HPDE6-E6E7 (cell line): ENCODE results near the gene RAB26.
"Not testable (repeated sequence)": the region's sequence is repeated elsewhere in the genome, so short reads cannot be mapped to it uniquely, and the experiment has no call there.

Experiments used
- DNase-seq: peaks from one replicate; pipeline ENCODE4 v3.0.0; 2011; ENCODE audit warnings: missing footprints; ENCODE audit errors: extremely low spot score

Gene RAB26, protein sequence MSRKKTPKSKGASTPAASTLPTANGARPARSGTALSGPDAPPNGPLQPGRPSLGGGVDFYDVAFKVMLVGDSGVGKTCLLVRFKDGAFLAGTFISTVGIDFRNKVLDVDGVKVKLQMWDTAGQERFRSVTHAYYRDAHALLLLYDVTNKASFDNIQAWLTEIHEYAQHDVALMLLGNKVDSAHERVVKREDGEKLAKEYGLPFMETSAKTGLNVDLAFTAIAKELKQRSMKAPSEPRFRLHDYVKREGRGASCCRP

DNA sequence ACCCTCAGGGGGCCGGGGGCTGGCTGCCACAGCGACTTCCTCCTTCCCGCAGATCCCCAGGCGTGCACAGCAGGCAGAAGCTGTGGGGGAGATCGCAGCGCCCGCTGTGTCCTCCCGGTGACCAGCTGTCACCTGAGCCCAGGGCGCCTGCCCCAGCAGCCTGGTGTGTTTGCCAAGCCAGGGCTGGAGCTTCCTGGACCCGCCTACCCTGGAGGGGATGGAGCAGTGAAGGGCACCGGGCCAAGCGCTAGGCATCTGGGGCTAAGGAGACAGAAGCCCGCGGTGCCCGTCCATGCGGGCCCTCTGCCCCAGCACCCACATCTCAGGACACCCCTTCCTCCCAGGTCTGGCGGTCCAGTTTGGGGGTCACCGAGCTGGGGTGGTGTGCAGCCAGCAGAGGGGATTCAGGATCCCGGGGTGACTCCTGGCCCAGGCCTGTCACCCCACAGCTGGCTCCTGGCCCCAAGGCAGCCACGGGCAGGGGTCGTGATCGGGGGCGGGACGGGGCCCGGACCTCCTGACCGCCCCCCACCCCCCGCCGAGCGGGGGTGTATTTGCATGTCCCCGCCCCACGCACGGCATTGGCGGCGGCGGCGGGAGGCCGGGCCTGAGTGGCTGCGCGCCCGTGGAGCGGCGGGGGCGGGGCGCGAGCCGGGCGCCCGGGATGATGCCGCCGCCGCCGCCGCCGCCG, at the start of gene RAB26:
TSS of gene RAB26 (plus strand) at position 645 of the 691 bp plus-strand sequence. CDS start 159 bp downstream, outside the sequence.
- no peak for DNase-seq

DNA sequence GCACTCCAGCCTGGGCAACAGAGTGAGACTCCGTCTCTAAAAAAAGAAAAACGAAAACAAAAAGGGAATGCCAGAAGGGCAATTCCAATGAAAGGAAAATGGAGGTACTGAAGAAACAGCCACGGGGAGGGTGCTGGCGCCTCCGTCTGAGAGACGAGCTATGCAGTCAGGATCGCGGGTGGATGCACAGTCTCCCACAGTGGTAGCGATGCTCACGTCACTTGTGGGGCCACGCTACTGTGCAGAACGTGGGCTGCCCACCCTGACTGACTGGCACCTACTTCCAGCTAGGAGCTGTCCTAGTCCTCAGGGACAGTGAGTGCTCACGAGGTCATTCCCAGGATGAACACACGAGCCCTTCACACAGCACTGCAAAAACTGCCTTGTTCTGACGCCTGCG, 46.8 kb upstream of the RAB26 start:
- not testable (repeated sequence) for DNase-seq

DNA sequence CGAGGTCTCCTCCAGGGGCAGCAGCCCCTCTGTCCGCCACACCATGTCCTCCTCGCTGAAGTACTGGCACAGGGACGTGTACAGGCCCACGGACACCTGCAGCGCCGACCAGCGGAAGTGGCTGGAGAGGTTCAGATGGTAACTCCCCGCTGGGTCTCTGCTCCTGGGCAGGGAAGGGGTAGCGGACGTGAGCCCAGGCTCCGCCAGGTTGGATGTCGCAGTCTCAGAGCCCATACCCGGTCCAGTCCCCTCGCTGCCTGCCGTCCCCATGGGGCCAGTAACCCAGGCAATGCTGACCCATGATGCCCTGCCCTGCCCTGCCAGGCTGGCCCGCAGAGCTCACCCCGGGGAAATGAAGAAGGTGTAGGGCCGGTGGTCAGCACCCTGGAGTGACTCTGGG, 46.0 kb upstream of the RAB26 start:
- no peak for DNase-seq

DNA sequence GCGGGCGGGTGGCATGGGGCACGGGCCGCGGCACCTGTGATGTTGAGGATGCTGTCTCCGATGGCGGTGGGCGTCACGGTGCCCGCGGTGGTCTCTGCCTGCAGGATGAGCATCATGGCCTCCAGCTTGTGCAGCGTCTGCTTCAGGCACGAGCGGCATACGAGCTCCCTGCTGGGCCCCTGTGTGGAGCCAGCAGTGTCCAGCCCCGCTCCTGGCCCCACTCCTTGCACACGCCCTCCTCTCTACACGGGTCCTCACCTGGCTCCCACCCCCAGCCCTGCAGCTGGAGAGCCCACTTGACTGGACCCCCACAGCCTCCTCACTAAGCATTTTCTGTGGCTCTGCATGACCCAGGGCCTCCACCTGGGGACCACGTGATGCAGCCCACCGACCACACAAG, 44.0 kb upstream of the RAB26 start:
- DNase-seq: not testable (repeated sequence)

DNA sequence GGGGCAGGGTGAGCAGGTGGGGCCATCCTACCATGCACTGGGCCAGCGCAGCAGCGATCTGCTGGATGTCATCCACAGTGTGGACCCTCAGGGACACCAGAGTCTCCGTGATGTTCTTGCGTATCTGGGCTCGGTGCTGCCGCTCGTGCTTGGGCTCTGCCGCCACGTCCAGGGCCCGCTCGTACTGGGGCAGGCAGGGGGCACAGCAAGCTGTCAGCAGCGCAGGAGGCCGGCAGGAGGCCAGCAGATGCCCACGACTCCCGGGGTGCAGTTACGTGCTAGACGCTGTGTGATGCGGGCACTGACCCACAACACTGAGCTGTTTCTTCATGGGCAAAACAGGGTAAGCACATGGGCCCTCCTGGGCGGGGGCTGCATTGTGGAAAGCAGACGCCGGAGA, 43.1 kb upstream of the RAB26 start:
- DNase-seq: not testable (repeated sequence)

DNA sequence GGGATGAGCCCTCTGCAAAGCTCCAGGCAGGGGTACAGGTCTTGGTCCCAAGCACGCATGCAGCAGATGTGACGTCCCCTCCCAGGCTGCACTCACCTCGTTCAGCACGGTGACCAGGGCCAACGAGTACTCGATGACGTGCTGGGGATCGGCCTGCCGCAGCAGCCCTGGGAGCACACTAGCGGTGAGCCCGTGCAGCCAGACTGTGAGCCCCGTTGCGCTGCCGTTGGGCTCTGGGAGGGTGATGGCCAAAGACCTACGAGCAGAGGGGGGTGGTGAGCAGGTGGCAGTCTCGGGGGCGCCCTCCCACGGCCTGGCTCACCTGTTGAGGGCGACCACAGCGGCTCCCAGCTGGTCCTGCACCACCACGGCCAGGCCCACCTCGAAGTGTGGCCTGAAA, 42.7 kb upstream of the RAB26 start:
- DNase-seq: not testable (repeated sequence)

DNA sequence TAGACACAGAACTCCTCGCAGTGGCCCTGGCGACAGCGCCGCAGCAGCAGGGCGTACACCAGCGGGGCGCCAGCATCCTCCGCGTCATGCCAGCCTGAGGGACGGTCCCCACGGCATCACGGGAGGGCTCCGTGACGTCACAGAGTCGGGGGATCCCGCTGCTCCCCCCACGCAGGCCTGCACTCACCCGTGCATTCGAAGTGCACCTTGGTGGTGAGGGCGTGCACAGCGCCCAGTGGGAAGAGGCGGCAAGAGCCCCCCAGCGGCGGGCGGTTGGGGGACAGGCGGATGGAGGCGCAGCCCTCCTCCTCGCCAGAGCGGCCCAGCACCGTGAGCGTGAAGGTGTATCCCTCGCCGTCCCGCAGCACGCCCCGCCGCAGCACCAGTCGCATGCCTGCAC, 42.2 kb upstream of the RAB26 start:
- not testable (repeated sequence) for DNase-seq

DNA sequence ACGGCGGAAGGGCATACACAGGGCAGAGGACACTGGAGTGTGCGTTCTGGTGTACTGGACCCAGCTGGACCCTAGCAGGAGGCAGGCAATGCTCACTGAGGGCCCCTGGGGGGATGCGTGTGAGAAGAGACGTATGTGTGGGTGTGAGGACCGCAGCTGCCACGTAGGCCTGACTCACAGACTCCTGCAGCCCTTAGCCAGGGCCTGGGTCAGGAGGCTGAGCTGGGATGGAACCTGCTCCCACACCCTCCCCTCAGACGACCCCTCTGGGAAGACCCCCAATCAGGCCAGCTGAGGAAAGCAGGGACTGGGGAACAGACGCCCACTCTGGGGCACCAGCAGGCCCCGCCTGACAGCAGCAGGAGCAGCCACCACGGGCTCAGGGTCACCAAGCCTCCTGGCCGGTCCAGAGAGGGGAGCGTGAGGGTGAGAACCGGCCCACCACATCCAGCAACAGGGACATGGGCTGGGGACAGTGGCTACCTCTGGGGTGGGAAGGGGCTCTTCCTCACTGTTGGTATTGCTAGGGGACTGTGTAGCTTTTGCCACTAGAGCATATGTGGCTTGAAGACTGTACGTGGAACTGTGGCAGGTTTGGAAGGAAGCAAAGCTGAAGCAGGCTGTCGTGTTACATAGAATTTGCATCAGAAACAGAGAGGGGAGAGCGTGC, 41.2 kb upstream of the RAB26 start:
- not testable (repeated sequence) for DNase-seq

DNA sequence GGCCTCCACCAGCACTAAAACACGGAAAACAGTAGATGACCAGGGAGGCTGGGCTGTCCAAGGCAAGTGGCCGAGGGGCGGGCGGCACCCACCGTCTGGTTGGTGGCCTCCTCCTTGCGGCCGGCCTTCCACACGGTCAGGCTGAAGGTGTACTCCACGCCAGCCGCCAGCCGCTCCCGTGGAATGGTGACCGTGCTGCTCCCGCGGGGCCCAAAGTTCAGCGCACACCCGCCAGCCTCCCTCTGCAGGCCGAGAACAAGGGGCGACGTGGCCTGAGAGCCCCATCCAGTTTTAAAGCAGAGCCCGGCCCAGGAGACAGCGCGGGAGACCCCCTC, 40.7 kb upstream of the RAB26 start:
- not testable (repeated sequence) for DNase-seq

DNA sequence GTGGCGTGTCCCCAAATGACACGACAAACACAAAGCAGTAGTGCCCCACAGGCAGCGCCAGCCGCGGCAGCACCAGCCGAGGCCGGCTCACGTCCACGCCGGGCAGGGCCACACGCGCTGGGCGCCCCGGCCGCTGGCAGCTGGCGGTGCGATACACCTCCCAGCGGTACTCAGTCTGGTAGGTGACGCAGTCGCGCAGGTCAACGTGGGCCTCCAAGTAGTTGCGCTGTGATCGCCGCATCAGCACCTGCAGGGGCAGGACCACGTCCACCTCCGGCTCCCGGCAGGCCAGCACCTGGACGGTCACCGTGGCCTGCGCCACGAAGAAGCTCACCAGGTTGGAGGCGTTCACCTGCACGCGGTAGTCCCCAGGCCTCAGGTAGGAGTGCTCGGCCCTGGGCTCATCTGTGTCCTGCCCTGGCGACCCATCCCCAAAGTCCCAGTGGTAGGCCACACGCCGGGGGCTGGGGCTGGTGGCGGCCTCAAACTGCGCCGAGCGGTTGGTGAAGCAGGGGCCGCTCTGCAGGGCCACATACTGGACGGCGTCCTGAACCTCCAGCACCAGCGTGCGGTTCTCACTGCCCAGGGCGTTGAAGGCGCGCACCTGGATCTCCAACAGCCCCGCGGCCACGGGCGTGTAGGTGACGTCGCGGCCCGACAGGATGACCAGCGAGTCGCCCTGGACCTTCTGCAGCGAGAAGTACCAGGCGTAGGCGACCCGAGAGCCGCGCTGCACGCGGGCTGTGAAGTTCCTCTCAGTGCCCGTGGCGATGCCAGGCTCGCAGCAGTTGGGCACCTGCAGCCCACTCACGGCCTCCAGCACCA, 39.8 kb upstream of the RAB26 start:
- not testable (repeated sequence) for DNase-seq

DNA sequence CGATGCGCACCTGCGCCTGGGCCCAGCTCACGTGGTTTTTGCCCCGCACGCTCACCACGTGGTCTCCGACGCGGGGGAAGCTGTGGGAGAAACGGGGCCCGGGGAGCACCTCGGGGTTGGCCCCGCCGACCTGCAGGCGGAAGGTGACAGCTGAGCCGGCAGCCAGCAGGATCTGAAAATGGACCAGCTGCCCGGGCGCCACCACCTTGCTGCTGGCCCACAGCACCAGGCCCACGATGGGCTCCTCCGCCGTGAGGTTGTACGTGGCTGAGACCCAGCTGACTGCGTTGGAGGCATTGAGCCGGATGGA, 39.2 kb upstream of the RAB26 start:
- DNase-seq: not testable (repeated sequence)

DNA sequence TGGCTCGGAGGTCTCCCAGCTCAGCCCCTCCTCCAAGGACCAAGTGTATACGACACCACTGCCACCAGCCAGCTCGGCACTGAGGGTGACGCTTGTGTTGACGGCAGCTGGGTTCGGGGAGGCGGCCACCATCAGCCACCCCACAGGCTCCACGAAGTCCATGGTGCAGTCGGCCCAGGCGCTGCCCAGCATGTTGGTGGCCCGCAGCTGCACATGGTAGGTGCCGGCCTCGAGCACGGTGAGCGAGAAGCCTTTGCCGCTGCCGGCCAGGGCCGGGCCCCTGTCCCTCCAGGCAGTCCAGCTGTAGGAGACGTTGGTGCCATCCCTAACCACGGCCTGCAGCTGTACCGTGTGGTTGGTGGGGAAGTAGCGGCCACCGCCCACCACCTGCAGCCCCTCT, 38.6 kb upstream of the RAB26 start:
- not testable (repeated sequence) for DNase-seq

DNA sequence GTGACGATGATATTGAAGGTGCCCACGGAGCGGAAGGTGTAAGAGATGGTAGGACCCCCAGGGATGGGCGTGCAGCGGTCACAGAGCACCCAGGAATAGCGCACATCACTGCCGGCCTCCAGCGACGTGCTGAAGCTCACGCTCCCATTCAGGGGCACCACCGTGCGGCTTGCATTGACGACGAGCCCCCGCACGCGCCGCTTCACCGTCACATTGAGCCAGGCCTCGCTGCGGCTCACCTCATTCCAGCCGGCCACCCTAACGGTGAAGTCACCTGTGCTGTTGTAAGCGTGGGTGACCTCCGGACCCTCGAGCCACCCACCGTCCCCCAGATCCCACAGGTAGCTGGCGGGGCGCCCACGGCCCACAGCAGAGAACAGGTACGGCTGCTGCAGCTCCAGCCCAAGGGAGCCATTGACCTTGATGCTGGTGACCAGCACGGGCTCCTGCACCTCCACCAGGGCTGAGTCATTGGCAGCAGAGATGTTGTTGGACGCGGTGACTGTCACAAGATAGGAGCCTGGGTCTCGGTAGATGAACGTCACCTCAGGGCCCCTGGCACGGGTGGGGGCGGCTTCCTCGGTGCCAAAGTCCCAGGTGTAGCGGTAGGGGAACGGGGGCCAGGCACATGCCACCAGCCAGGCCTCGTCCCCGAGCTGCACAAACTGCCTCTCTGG, 38.0 kb upstream of the RAB26 start:
- not testable (repeated sequence) for DNase-seq

DNA sequence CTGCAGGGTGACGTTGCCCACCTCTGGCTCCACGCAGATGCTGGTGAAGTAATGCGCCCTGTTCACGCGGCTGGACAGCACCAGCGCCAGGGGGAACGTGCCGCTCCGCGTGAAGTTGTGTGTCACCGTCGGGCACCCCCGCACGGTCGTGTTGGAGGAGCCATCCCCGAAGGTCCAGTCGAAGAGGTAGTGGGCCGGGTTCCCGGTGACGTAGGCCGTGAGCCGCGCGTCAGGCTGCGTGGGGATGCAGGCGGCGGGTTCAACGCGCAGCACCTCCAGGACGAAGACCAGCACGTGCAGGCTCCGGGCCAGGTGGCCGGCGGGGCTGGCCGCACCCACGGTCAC, 37.4 kb upstream of the RAB26 start:
- DNase-seq: not testable (repeated sequence)

DNA sequence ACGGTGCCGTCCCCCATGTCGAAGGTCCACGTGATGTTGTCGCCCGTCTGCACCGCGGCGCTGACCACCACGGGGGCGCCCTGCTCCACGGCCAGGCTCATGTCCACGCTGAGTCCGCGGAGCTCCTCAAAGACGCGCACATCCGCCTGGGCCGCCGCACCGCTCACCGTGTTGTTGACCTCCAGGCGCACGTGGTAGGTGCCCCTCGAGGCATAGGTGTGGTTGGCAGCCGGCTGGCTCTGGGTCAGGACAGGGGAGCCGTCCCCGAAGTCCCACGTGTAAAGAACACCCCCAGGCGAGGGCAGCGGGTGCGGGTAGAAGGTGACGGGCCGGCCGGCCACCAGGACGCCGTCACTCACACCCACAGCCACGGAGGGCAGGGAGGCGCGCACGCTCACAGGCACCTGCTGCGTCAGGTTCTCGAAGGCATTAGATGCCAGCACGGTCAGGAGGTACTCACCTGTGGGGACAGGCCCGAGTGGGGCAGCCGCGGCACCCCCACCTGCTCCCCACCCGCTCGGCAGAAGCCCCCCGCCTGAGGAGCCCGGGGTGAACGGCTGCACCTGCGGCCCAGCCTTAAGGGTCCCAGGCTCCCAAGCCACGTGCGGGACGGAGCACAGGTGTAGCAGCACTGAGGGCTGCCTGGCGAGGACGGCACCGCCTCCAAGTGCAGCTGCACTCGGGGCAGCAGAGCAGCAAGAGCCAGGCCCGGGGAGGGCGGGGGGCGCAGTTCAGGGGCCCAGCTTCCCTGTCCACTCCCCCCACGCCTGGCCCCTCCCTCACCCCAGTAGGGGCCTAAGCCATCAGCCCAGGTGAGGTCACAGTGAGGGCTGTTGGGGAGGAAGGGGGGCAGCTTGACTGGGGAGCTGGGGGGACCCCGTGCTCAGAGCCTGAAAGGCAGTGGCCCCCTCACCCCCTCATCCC, 36.8 kb upstream of the RAB26 start:
- not testable (repeated sequence) for DNase-seq

DNA sequence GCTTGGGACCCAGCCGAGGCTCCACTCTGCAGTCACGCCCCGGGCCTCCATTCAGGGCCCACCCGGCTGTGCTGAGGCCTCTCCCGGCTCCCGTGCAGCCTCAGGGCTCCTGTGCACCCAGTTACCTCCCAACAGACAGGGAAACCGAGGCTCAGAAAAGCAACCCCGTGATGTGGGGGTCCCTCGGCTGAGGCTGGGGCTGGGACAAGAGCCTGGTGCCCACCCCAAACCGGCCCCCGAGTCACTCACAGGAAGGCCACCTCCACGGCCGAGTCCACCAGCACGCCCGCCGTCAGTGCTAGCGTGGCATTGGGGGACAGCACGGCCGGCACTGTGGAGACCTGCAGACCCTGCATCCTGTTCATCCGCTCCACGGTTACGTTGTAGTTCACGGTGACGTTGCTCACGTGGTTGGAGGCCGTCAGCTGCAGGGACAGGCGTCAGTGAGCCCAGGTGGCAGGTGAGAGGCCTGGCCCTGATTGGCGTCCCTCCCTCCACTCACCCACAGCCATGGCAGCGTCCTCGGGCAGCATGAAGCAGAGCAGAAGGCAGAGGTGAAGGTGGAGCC, 35.8 kb upstream of the RAB26 start:
- DNase-seq: not testable (repeated sequence)

DNA sequence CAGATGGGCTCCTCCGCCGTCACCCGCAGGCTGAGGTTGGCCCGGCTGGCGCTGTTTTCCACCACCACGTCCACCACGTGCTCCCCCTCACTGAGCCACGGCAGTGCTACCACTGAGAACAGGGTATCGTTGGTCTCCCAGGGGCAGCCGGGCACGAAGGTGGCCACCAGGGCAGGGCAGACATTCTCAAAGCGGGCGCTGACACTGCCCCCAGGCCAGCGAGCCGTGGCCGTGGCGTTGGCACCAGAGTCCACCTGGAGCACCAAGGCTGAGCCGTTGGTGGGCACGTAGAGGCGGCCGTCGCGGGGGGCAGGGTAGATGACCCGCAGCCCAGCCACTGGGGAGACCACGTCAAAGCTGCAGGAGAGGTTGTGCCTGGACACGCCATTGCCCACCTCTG, 34.2 kb upstream of the RAB26 start:
- DNase-seq: not testable (repeated sequence)

DNA sequence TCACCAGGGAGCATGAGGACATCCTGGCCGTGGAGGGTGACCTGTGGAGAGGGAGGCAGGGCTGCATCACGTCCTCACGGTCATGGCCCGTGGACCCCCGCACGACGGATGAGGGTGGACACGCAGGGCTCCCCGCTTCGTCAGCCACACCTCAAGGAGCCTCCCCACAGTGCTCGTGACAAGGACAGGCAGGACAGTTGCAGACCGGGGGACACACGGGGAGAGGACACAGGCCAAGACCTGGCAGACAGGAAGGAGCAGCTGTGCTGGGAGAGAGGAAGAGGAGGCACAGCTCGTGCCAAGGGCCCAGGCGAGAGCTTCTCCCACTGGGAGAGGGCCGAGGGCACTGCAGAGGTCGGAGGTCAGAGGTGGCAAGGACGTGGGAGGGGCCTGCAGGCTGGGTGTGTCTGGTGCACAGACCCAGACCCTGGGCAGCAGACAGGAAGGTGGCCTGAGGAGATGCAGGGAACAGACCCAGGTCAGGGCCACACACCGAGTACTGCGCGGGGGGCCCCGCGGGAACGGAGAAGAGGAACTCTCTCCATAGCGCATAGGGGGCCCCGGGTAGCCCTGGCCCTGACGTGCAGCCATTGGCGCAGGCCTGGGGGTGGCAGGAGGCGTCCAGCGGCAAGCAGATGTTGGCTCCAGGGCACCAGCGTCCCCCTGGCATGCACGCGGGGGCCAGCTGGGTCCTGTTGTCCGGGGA, 33.4 kb upstream of the RAB26 start:
- DNase-seq: not testable (repeated sequence)

DNA sequence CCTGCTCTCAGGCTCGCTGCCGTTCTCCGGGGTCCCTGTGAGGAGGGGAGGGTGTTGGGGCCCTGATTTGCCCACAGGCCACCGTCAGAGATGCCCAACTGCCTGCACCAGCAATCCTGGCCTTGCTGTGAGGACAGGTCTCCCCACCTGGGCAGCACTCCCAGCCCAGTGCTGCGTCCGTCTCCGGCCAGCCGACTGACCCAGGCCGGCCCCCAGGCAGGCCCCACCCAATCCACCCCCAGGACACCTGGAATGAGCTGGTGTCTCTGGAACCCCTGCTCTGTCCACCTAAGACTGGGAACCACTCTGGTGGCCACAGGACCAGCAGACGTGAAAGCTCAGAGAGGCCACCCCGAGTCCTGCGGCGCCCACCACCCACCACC, 32.8 kb upstream of the RAB26 start:
- no peak for DNase-seq

DNA sequence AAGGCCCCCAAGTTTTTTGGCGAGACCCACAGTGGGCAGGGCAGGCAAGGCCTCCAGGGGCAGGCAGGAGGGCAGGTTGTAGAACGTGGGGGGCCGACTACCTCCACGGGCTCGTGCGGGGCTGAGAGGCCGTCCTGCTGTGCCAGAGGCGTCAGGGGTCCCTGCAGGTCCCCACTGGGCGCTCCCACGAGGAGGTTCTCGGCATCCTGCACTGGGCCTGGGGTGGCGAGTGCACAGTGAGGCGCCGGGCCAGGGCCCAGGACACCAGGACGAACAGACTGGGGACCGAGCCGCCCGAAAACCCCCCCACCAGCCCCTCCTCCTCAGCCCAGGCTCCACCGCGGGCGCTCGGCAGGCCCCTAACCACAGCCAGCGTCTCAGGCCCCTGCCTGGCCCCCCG, 32.0 kb upstream of the RAB26 start:
- DNase-seq: not testable (repeated sequence)
